OCI-LY3 (cell line): ENCODE results near the gene ANO4.
A peak's percentile ranks its signal among the peaks of the same experiment; 100 is the strongest.
"Not testable (repeated sequence)": the region's sequence is repeated elsewhere in the genome, so short reads cannot be mapped to it uniquely, and the experiment has no call there.

Source experiments
- H2AFZ ChIP-seq: fragments of 200-600, 300-600 bp; shearing (Covaris generic); 2 replicates; pipeline ENCODE4 v1.6.0; 2014; ENCODE audit warnings: antibody characterized with exemption, low read depth, low read length
- H3K27ac ChIP-seq: fragments of 200-600, 300-600 bp; sonication (generic); 2 replicates; pipeline ENCODE4 v1.5.1; 2014; ENCODE audit warnings: mild to moderate bottlenecking, low read length, moderate library complexity, mixed read lengths
- H3K27me3 ChIP-seq: fragments of 200-600, 300-600 bp; sonication (generic); 2 replicates; pipeline ENCODE4 v1.6.1; 2014; ENCODE audit warnings: low read depth, low read length, mixed read lengths
- H3K36me3 ChIP-seq: fragments of 200-600, 300-600 bp; sonication (generic); replicated peaks from 2 replicates; pipeline ENCODE3; 2014; ENCODE audit warnings: low read depth, low read length, mixed read lengths
- H3K4me1 ChIP-seq: fragments of 300-600, 200-600 bp; sonication (generic); 2 replicates; pipeline ENCODE4 v1.6.1; 2014; ENCODE audit warnings: low read length, mixed read lengths
- H3K4me2 ChIP-seq: fragments of 200-600, 300-600 bp; sonication (generic); 2 replicates; pipeline ENCODE4 v1.6.1; 2014; ENCODE audit warnings: low read length, mixed read lengths
- H3K4me3 ChIP-seq: fragments of 300-600, 200-600 bp; sonication (generic); 2 replicates; pipeline ENCODE4 v1.5.1; 2014; ENCODE audit warnings: antibody characterized with exemption, mild to moderate bottlenecking, low read length, moderate library complexity
- H3K79me2 ChIP-seq: fragments of 300-600, 200-600 bp; shearing (Covaris generic); 2 replicates; pipeline ENCODE4 v1.6.1; 2014; ENCODE audit warnings: mild to moderate bottlenecking, low read length, mixed read lengths
- H3K9ac ChIP-seq: fragments of 300-600, 200-600 bp; shearing (Covaris generic); 2 replicates; pipeline ENCODE4 v1.6.0; 2014; ENCODE audit warnings: mild to moderate bottlenecking, low read length, moderate library complexity
- H3K9me3 ChIP-seq: fragments of 200-600, 300-600 bp; shearing (Covaris generic); 2 replicates; pipeline ENCODE4 v1.6.1; 2014; ENCODE audit warnings: low read length, mixed read lengths; ENCODE audit not compliant: insufficient read depth
- H4K20me1 ChIP-seq: fragments of 200-600, 300-600 bp; sonication (generic); 2 replicates; pipeline ENCODE4 v1.6.1; 2016; ENCODE audit warnings: low read length, mixed read lengths; ENCODE audit not compliant: insufficient read depth
- CTCF ChIP-seq: fragments of 200-600, 300-600 bp; sonication (generic); IDR thresholded peaks from 2 replicates; pipeline ENCODE4 v1.5.1; 2014; ENCODE audit warnings: antibody characterized with exemption, low read length, low read depth
- EZH2phosphoT487 ChIP-seq: fragments of 200-600 bp; shearing (Covaris generic); IDR thresholded peaks from 2 replicates; pipeline ENCODE4 v1.6.1; 2018; ENCODE audit warnings: antibody characterized with exemption, mixed run types, low read depth

The ANO4 gene

GRCh38 chr12:100986595-100987547, 192.3 kb downstream of the ANO4 start:
- TF ChIP-seq CTCF, result no peak
- TF ChIP-seq EZH2phosphoT487, result no peak
- Histone ChIP-seq H3K9ac (no peak overlapping the region), H4K20me1 (peaks cover 9% of the 10 kb centered on the region), H3K27me3 (peaks cover 48% of the 10 kb centered on the region), H2AFZ (no peak overlapping the region), H3K4me1 (peaks cover 17% of the 10 kb centered on the region), H3K4me3 (no peak overlapping the region), H3K36me3 (no peaks in the 10 kb centered on the region), H3K79me2 (no peaks in the 10 kb centered on the region), H3K9me3 (no peaks in the 10 kb centered on the region), H3K27ac (no peak overlapping the region), H3K4me2 (no peak overlapping the region)

DNA sequence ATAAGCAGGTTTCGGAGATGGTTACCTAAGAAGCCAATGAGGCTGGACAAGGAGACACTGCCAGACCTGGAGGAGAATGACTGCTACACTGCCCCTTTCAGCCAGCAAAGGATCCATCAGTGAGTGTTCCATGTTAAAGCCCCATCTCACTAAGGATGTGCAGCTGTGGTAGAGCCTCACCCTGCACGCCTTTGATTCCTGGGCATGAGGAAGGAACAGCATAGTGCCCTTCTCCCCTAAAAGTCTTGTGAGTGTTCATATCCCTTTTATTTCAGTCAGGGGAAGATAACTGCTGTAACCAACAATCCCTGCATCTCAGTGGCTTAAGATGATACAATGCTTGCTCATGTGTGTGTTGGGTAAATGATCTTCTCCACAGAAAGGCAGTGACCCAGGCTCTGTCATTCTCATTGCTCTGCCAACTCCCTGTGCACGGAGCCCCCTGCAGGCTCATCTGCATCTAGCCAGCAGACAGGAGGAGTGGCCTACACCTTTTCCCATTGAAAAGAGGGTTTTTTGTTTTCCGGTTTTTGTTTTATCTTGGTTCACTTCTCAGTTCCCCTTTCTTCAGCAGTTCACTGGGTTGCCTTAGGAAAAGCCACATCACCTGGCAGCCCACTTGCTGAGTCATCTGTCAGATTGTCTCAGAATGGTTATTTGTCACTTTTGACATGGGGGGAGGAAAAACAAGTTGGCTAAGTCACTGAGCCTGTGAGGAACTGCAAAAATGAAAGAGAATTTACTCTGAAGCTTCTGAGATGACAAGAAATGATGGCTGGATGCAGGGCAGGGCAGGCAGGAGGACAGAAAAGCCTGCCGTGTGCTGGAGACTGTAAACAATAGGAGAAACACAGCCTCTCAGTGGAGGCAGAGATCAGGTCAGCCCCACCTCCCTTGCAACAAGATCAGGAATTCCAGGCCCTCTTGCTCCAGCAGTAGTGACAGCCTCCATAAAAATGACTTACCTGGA, 193.3 kb downstream of the ANO4 start:
- Histone ChIP-seq H3K27ac (no peak overlapping the region), H3K9ac (no peak overlapping the region), H4K20me1 (peaks cover 9% of the 10 kb centered on the region), H3K4me1 (peaks cover 17% of the 10 kb centered on the region), H3K36me3 (no peaks in the 10 kb centered on the region), H3K79me2 (no peaks in the 10 kb centered on the region), H3K4me2 (peak overlapping the region; percentile 61), H2AFZ (no peak overlapping the region), H3K27me3 (peaks cover 51% of the 10 kb centered on the region), H3K4me3 (peak overlapping the region; percentile 45), H3K9me3 (no peaks in the 10 kb centered on the region)
- TF ChIP-seq CTCF (peak; percentile 68), EZH2phosphoT487 (no peak)

DNA sequence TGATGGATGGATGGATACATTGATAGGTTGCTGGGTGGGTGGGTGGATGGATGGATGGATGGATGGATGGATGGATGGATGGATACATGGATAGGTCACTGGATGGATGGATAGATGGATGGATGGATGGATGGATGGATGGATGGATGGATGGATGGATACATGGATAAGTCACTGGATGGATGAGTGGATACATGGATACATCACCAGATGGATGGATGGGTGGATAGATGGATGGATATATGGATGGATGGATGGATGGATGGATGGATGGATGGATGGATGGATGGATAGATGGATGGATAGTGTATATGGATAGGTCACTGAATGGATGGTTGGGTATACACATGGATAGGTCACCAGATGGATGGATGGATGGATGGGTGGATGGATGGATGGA, 194.9 kb downstream of the ANO4 start:
- H3K9ac ChIP-seq, H3K4me2 ChIP-seq, H3K9me3 ChIP-seq, H3K4me3 ChIP-seq, H4K20me1 ChIP-seq, H2AFZ ChIP-seq, H3K36me3 ChIP-seq, H3K27ac ChIP-seq, H3K79me2 ChIP-seq: not testable (repeated sequence)
- H3K4me1 ChIP-seq, result peaks cover 17% of the 10 kb centered on the region
- peaks cover 55% of the 10 kb centered on the region for H3K27me3 ChIP-seq

- Histone ChIP-seq H3K27me3 (peaks cover 56% of the 10 kb centered on the region), H3K4me3 (no peak overlapping the region), H3K4me2 (no peak overlapping the region), H3K27ac (no peak overlapping the region), H2AFZ (no peak overlapping the region), H3K9me3 (no peaks in the 10 kb centered on the region), H3K9ac (no peak overlapping the region), H3K4me1 (peaks cover 31% of the 10 kb centered on the region), H4K20me1 (peaks cover 9% of the 10 kb centered on the region), H3K36me3 (no peaks in the 10 kb centered on the region), H3K79me2 (no peaks in the 10 kb centered on the region)
- no peak for TF ChIP-seq EZH2phosphoT487
- no peak for TF ChIP-seq CTCF
Observed at GRCh38 chr12:100991102-100991501, 196.5 kb downstream of the ANO4 start.
